DMS153 treated with DMSO at 0.1 percent for 48 hours (cell line): Measurements from ENCODE around the gene MRPL49.

Source experiments
- DNase-seq: peaks from one replicate; lab custom pipeline; 2025; ENCODE audit not compliant: unreplicated experiment; lab: John Stamatoyannopoulos, UW

Gene MRPL49

GRCh38 chr11:65121865-65122696 lies at the start of gene MRPL49, which contains the start of gene FAU:
Gene MRPL49 (plus strand): TSS chr11:65122321. CDS start chr11:65122347, 26 bp downstream.
Gene FAU (minus strand): TSS chr11:65122134. CDS start chr11:65121813, 321 bp downstream.
- peak; percentile 98 for DNase-seq

GRCh38 chr11:65072631-65072966 lies 49.5 kb upstream of the MRPL49 start:
- DNase-seq = no peak

GRCh38 chr11:65077451-65077850 lies 44.7 kb upstream of the MRPL49 start:
- no peak for DNase-seq

- DNase-seq = peak; percentile 6
Observed at GRCh38 chr11:65078151-65078550, 44.0 kb upstream of the MRPL49 start.

GRCh38 chr11:65078786-65079342 lies 43.3 kb upstream of the MRPL49 start:
- DNase-seq = no peak

- no peak for DNase-seq
Observed at GRCh38 chr11:65083134-65083833, 38.8 kb upstream of the MRPL49 start.

GRCh38 chr11:65083834-65084597 lies 38.1 kb upstream of the MRPL49 start, which contains the start of the genes CDCA5 and ZFPL1:
Gene CDCA5 (minus strand): TSS chr11:65084040. CDS start chr11:65083978, 62 bp downstream.
Gene ZFPL1 (plus strand): TSS chr11:65084222. CDS start chr11:65084699, 477 bp downstream.
- peak; percentile 91 for DNase-seq

GRCh38 chr11:65084598-65085375 lies 37.3 kb upstream of the MRPL49 start:
- DNase-seq = no peak

GRCh38 chr11:65085446-65085845 lies 36.7 kb upstream of the MRPL49 start:
- no peak for DNase-seq

- no peak for DNase-seq
Observed at GRCh38 chr11:65086809-65087208, 35.3 kb upstream of the MRPL49 start.

- no peak for DNase-seq
Observed at GRCh38 chr11:65087216-65087615, 34.9 kb upstream of the MRPL49 start.

GRCh38 chr11:65087827-65088226 lies 34.3 kb upstream of the MRPL49 start:
- no peak for DNase-seq

GRCh38 chr11:65089621-65090020 lies 32.5 kb upstream of the MRPL49 start:
- DNase-seq = no peak

- DNase-seq = no peak
Observed at GRCh38 chr11:65090628-65091027, 31.5 kb upstream of the MRPL49 start.

- DNase-seq = no peak
Observed at GRCh38 chr11:65095427-65095826, 26.7 kb upstream of the MRPL49 start.

- DNase-seq = peak; percentile 76
Observed at GRCh38 chr11:65095974-65096806, 25.9 kb upstream of the MRPL49 start, which contains the start of gene VPS51. Gene VPS51 (plus strand): TSS chr11:65096214. CDS start chr11:65096251, 37 bp downstream.

GRCh38 chr11:65096926-65097325 lies 25.2 kb upstream of the MRPL49 start:
- no peak for DNase-seq

- DNase-seq = no peak
Observed at GRCh38 chr11:65100674-65101350, 21.3 kb upstream of the MRPL49 start.
